RWPE1 (cell line): Measurements from ENCODE around the gene COL25A1.

Experiments used
- CTCF ChIA-PET: fragments of 350-600 bp; sonication (Branson Sonifier 250); formaldehyde crosslinking; extraction: SDS; loops from one replicate; lab custom pipeline; 2021; lab: Yijun Ruan, JAX
- POLR2A ChIA-PET: fragments of 400-600 bp; formaldehyde crosslinking; extraction: SDS; loops from one replicate; lab custom pipeline; 2020; ENCODE audit warnings: antibody characterized with exemption; ENCODE audit not compliant: low non-redundant PET; lab: Yijun Ruan, JAX
- DNase-seq: peaks from one replicate; pipeline ENCODE4 v3.0.0; 2012; ENCODE audit warnings: low spot score
- H3K27ac ChIP-seq: fragments of 450-650 bp; 2 replicates; pipeline ENCODE4 v1.5.1; 2017
- TF ChIP-seq, protein P1 (sequence below): fragments of 450-650 bp; conservative IDR thresholded peaks from 2 replicates; pipeline ENCODE4 v1.5.1; 2017; ENCODE audit warnings: low read depth, mild to moderate bottlenecking

COL25A1 gene

DNA sequence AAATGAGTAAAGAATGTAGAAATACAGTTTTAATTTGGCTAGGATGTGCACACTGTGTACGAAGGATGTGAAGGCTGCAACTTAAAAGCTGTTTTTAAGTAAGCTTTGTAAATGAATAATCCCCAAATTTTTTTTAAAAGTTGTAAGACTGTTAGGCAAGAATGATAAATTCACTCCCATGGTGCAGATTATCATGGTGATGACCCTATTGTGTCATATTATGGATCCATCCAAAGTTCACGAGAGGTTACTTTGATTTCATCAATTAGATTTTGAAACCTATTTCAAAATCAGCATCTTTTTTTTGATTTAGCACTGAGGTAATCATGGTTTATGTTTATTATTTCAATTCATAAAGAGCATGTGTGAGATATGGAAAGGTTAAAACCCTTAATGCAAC, 476.7 kb downstream of the COL25A1 start:
- TF ChIP-seq, protein P1, sequence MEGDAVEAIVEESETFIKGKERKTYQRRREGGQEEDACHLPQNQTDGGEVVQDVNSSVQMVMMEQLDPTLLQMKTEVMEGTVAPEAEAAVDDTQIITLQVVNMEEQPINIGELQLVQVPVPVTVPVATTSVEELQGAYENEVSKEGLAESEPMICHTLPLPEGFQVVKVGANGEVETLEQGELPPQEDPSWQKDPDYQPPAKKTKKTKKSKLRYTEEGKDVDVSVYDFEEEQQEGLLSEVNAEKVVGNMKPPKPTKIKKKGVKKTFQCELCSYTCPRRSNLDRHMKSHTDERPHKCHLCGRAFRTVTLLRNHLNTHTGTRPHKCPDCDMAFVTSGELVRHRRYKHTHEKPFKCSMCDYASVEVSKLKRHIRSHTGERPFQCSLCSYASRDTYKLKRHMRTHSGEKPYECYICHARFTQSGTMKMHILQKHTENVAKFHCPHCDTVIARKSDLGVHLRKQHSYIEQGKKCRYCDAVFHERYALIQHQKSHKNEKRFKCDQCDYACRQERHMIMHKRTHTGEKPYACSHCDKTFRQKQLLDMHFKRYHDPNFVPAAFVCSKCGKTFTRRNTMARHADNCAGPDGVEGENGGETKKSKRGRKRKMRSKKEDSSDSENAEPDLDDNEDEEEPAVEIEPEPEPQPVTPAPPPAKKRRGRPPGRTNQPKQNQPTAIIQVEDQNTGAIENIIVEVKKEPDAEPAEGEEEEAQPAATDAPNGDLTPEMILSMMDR = no peak
- CTCF ChIA-PET = no interaction called here
- DNase-seq = no peak
- POLR2A ChIA-PET = no interaction called here
- no peak overlapping the region for H3K27ac ChIP-seq

DNA sequence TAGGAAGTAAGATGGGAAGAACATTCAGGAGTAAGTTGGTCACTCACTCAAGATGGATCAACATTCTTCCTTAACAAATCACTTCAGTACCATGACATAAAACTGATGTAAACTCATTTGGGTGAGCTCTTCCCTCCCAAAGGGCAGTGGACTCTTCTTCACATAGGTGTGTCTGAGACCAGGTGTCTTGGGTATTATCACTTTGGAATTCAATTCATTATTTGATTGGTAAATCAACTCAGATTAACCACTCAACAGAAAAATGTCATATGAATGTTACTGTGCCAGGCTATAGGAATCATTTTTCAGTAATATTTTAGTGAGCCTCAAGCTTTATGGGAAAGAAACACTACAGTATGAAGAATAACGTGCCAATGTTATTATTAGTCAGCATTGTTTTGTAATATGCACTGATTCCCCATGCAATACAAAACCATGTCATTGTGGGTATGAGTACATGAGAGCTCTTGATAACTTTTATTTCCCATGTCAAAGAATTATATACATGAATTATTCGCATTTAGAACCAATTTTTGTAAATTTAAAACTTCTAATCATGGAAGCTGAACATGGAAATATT, 481.0 kb downstream of the COL25A1 start:
- TF ChIP-seq, protein P1 = no peak
- POLR2A ChIA-PET = no interaction called here
- no peak overlapping the region for H3K27ac ChIP-seq
- DNase-seq = no peak
- CTCF ChIA-PET = interaction anchor here (0.6 kb wide), 1 partner anchor 9 kb away, joined by 4 read pairs; no protein-coding TSS in a partner anchor

DNA sequence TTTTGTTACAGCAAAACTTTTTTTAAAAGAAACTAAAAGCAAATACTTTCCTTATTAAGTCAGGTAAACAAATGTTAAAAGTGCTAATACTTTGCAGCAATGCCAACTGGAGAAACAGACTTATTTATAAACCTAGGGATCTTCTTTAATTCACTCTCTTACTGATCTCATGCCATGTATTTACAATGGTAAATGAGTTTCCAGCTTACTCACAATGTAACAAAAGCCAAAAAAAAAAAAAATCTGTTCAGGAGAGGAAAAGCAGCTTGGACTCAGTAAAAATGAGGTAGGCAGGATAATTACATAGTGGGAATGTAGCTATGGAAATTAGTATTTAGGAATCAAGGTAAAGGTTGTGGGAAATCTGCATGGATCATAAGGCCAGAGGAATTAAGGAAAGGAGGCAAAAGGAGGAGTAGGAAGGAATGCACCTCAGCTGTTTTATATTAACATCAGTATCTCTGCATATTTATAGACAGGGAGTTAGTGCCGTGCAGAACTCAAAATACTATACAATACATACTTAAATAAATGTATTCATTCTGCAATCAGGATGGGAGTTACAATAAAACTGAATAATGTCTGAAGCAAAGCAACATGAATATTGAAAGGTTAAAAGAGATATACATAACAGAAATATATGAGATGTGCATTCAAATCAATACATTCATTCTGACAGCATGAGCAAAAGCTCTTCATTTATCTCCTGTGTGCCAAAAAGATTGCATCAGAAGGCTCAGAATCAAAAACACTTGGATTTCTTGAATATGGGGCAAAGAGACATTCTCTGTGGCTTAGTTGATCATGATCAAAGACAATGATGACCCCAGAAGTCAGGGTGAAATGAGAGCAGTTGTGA, 481.7 kb downstream of the COL25A1 start:
- DNase-seq = no peak
- no peak overlapping the region for H3K27ac ChIP-seq
- ChIA-PET POLR2A (no interaction called here), CTCF (no interaction called here)
- TF ChIP-seq, protein P1 = no peak

DNA sequence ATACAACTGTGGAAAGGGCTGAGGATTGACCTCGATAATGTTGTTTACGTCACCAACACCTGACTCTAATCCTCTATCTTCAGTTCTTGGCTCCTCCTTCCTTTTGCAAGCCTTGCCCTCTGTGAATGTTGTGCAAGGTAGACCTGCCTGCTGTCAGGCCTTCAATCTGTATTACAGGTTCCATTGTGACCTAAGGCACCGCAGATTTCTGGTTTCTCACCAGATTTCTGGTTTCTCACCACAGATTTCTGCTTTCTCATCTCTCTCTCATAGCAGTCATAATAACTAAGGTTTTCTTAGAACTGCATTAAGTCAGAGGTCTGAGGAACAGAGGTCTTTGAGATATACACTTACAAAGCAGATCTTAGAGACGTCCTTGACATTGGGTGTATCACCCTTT, 488.1 kb downstream of the COL25A1 start:
- no peak for DNase-seq
- POLR2A ChIA-PET = no interaction called here
- CTCF ChIA-PET = no interaction called here
- TF ChIP-seq, protein P1 = no peak
- no peak overlapping the region for H3K27ac ChIP-seq

- TF ChIP-seq, protein P1 = no peak
- no peak for DNase-seq
- POLR2A ChIA-PET = no interaction called here
- CTCF ChIA-PET = no interaction called here
- no peak overlapping the region for H3K27ac ChIP-seq
Measured at GRCh38 chr4:108813261-108813660, 489.2 kb downstream of the COL25A1 start.

- TF ChIP-seq, protein P1 = no peak
- POLR2A ChIA-PET = no interaction called here
- CTCF ChIA-PET = no interaction called here
- H3K27ac ChIP-seq = no peak overlapping the region
- DNase-seq = no peak
Measured at GRCh38 chr4:108811486-108811885, 491.0 kb downstream of the COL25A1 start.
